SK-N-SH treated with all-trans-retinoic acid at 6 μM for 48 hours (cell line): ENCODE measurements around the gene SBF2.

Experiments used
- BACH2 ChIP-seq: fragments of 250-450 bp; sonication (Bioruptor Pico); IDR thresholded peaks from 2 replicates; pipeline ENCODE4 v1.9.0; 2021; ENCODE audit warnings: mild to moderate bottlenecking, borderline replicate concordance
- ESRRG ChIP-seq: fragments of 250-450 bp; sonication (Bioruptor Pico); IDR thresholded peaks from 2 replicates; pipeline ENCODE4 v1.6.1; 2021; ENCODE audit warnings: mild to moderate bottlenecking
- PPARA ChIP-seq: fragments of 250-450 bp; sonication (Bioruptor Pico); IDR thresholded peaks from 2 replicates; pipeline ENCODE4 v1.5.0; 2020; ENCODE audit warnings: mild to moderate bottlenecking, borderline replicate concordance
- TF ChIP-seq, protein P1 (sequence below): fragments of 250-450 bp; sonication (Bioruptor Pico); IDR thresholded peaks from 2 replicates; pipeline ENCODE4 v1.5.1; 2021; ENCODE audit warnings: mild to moderate bottlenecking, moderate library complexity

DNA sequence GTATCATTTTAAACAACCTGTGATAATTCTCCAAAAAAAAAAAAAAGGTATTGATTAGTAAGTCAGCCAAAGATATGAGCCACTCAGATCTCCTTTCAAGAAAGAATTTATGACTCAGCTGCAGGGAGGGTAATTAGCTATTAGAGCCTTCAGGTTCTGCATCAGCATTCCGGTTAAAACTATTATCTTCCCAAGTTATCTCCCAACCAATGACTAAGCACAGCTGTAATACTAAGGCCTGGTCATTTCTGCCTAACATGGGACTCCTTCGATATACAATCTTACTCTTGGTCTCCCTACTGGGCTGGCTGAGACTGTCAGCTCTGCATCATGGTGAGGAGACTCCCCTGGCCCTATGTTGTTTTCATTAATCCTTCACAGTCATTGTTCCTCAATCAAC, 60.4 kb downstream of the SBF2 start:
- TF ChIP-seq, protein P1, sequence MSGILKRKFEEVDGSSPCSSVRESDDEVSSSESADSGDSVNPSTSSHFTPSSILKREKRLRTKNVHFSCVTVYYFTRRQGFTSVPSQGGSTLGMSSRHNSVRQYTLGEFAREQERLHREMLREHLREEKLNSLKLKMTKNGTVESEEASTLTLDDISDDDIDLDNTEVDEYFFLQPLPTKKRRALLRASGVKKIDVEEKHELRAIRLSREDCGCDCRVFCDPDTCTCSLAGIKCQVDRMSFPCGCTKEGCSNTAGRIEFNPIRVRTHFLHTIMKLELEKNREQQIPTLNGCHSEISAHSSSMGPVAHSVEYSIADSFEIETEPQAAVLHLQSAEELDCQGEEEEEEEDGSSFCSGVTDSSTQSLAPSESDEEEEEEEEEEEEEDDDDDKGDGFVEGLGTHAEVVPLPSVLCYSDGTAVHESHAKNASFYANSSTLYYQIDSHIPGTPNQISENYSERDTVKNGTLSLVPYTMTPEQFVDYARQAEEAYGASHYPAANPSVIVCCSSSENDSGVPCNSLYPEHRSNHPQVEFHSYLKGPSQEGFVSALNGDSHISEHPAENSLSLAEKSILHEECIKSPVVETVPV (CRISPR knock-in tag) = no peak
- TF ChIP-seq ESRRG (CRISPR knock-in tag) (no peak), PPARA (CRISPR knock-in tag) (no peak), BACH2 (no peak)
